T-helper 2 cell treated with Interferon-gamma antibody and Interleukin-4, amounts not matched to agents 5 μg/mL and 100 μg/mL, for 36 hours (primary cell): ENCODE data around the gene DAZ4.
"Not testable (repeated sequence)": the region's sequence is repeated elsewhere in the genome, so short reads cannot be mapped to it uniquely, and the experiment has no call there.

ENCODE experiments used
- DNase-seq: peaks from one replicate; pipeline ENCODE4 v3.0.0; 2021; ENCODE audit warnings: low spot score
- H3K27ac Mint-ChIP-seq: one replicate; pipeline ENCODE4 v1.8.0; 2021; ENCODE audit warnings: mild to moderate bottlenecking, mixed read lengths
- H3K27me3 Mint-ChIP-seq: one replicate; pipeline ENCODE4 v1.8.0; 2021; ENCODE audit warnings: low read depth, mixed read lengths
- H3K36me3 Mint-ChIP-seq: one replicate; pipeline ENCODE4 v1.8.0; 2021; ENCODE audit warnings: low read depth, mixed read lengths
- H3K4me1 Mint-ChIP-seq: one replicate; pipeline ENCODE4 v1.8.0; 2021; ENCODE audit warnings: low read depth, mixed read lengths
- H3K4me3 Mint-ChIP-seq: one replicate; pipeline ENCODE4 v1.8.0; 2022; ENCODE audit warnings: mild to moderate bottlenecking, moderate library complexity, mixed read lengths
- H3K9me3 Mint-ChIP-seq: one replicate; pipeline ENCODE4 v1.8.0; 2021; ENCODE audit warnings: mixed read lengths

Gene DAZ4

GRCh38 chrY:24833619-24834018 is at the start of gene DAZ4:
TSS of gene DAZ4 (plus strand) at chrY:24833919. CDS start at chrY:24834127, 208 bp downstream.
- H3K27ac Mint-ChIP-seq, H3K4me1 Mint-ChIP-seq, DNase-seq, H3K36me3 Mint-ChIP-seq, H3K27me3 Mint-ChIP-seq, H3K4me3 Mint-ChIP-seq, H3K9me3 Mint-ChIP-seq: not testable (repeated sequence)

- not testable (repeated sequence) for H3K4me1 Mint-ChIP-seq, H3K27ac Mint-ChIP-seq, H3K36me3 Mint-ChIP-seq, H3K4me3 Mint-ChIP-seq, DNase-seq, H3K27me3 Mint-ChIP-seq, H3K9me3 Mint-ChIP-seq
These were observed 20.4 kb upstream of the DAZ4 start, which contains the start of gene DAZ3 for GRCh38 chrY:24813293-24813692. TSS of gene DAZ3 (minus strand) at chrY:24813393. CDS start at chrY:24813185, 208 bp downstream.

- not testable (repeated sequence) for H3K27me3 Mint-ChIP-seq, H3K9me3 Mint-ChIP-seq, H3K4me1 Mint-ChIP-seq, H3K4me3 Mint-ChIP-seq, H3K27ac Mint-ChIP-seq, H3K36me3 Mint-ChIP-seq, DNase-seq
These were observed 11.9 kb upstream of the DAZ4 start for GRCh38 chrY:24821836-24822235.

- H3K9me3 Mint-ChIP-seq, H3K27ac Mint-ChIP-seq, H3K36me3 Mint-ChIP-seq, H3K27me3 Mint-ChIP-seq, DNase-seq, H3K4me3 Mint-ChIP-seq, H3K4me1 Mint-ChIP-seq: not testable (repeated sequence)
These were observed 9.4 kb upstream of the DAZ4 start for GRCh38 chrY:24824184-24824879.

- not testable (repeated sequence) for H3K27me3 Mint-ChIP-seq, H3K36me3 Mint-ChIP-seq, DNase-seq, H3K9me3 Mint-ChIP-seq, H3K4me1 Mint-ChIP-seq, H3K4me3 Mint-ChIP-seq, H3K27ac Mint-ChIP-seq
These were observed 8.7 kb upstream of the DAZ4 start for GRCh38 chrY:24825069-24825468.
